Measurements from ENCODE around the gene TMA16.

TMA16 gene

DNA sequence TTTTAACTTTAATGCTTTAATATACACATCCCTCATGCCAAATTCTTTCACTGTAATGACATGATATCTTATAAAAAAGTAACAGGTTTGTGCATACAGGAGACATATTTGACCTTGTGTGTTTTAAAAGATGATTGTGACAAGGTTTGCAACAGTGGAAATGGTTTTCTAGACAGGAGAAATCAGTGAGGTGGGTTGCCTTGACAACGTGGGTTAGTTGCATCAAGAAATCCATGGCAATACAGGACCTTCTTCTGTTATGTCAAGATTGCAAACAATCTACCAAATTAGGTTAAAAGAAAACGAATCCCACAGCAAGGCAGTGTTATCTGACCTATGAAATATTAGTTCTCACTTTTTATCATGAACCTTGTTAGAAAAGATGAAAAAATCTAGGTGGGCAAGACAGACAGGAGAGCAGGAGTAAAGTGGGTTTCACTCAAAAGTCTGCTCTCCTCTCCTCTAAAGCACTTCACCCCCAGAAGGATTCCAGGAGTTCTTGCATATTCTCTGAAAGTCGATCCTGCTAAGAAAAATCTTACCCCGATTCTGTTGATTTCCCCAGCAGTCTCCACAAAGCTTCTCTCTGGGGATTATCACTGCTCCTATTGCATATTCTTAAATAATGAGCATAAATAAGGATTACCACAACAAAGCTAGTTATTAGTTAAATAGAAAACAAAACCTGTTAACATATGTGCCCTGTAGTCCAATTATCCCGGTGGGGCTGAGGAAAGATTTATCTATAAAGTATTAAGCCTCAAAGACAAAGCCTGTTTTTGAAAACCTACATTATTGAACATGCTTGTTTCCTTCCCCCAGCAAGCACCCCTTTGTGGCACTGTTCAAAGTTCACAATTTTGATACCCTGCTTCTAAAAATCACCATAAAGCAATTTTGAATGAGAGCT is 71.0 kb downstream of the TMA16 start:
- DNase-seq: no peak

GRCh38 chr4:163566257-163566796 is 71.8 kb downstream of the TMA16 start:
- DNase-seq: no peak

- no peak for DNase-seq
Measured at GRCh38 chr4:163568843-163569242, 74.4 kb downstream of the TMA16 start.

Data from fibroblast of skin of right biceps (primary cell).